Neuronal stem cell (in vitro differentiated cells): Measurements from ENCODE around the gene GZF1.
A peak's percentile ranks its signal among the peaks of the same experiment; 100 is the strongest.

Experiments used
- DNase-seq: peaks from one replicate; pipeline ENCODE4 v3.0.0-alpha.2; 2013; ENCODE audit warnings: low spot score
- H2AFZ ChIP-seq: one replicate; pipeline ENCODE4 v1.6.1; 2013; ENCODE audit warnings: mild to moderate bottlenecking, low read length, inconsistent platforms
- H2AK5ac ChIP-seq: 2 replicates; pipeline ENCODE4 v1.6.1; 2013; ENCODE audit warnings: low read depth, mild to moderate bottlenecking, inconsistent platforms, low read length, moderate library complexity, mixed read lengths
- H2BK120ac ChIP-seq: 2 replicates; pipeline ENCODE4 v1.6.1; 2013; ENCODE audit warnings: low read depth, mild to moderate bottlenecking, inconsistent platforms, low read length, moderate library complexity, mixed read lengths
- H2BK12ac ChIP-seq: one replicate; pipeline ENCODE4 v1.6.1; 2013; ENCODE audit warnings: low read length, inconsistent platforms
- H2BK15ac ChIP-seq: 2 replicates; pipeline ENCODE4 v1.6.1; 2013; ENCODE audit warnings: mild to moderate bottlenecking, low read length, inconsistent platforms, mixed read lengths
- H2BK5ac ChIP-seq: one replicate; pipeline ENCODE4 v1.6.1; 2013; ENCODE audit warnings: inconsistent platforms, mild to moderate bottlenecking, low read length, moderate library complexity
- H3K14ac ChIP-seq: one replicate; pipeline ENCODE4 v1.6.1; 2013; ENCODE audit warnings: low read length, inconsistent platforms
- H3K18ac ChIP-seq: 2 replicates; pipeline ENCODE4 v1.6.1; 2013; ENCODE audit warnings: low read length, inconsistent platforms
- H3K23ac ChIP-seq: 2 replicates; pipeline ENCODE4 v1.6.1; 2013; ENCODE audit warnings: low read depth, mild to moderate bottlenecking, mixed read lengths, low read length, inconsistent platforms; ENCODE audit not compliant: poor library complexity
- H3K27ac ChIP-seq: replicated peaks from 3 replicates; pipeline ENCODE4 v1.5.1; 2013; ENCODE audit warnings: low read length, inconsistent platforms
- H3K27me3 ChIP-seq, 3 experiments: 2 replicates each; pipeline ENCODE4 v1.6.1; 2013; ENCODE audit warnings: low read length in 3 of 3, mild to moderate bottlenecking in 2 of 3, inconsistent platforms in 1 of 3, low read depth in 1 of 3, mixed read lengths in 1 of 3, moderate library complexity in 1 of 3; ENCODE audit not compliant: control insufficient read depth in 3 of 3, insufficient read depth in 3 of 3
- H3K36me3 ChIP-seq, 2 donors: replicated peaks in 1 of 2; 2 replicates each; pipeline ENCODE4 v1.6.1; 2013; ENCODE audit warnings: low read length in 2 of 2; ENCODE audit not compliant: control insufficient read depth in 2 of 2, insufficient read depth in 2 of 2
- H3K4ac ChIP-seq: 2 replicates; pipeline ENCODE4 v1.6.1; 2013; ENCODE audit warnings: inconsistent platforms, mild to moderate bottlenecking, low read length, moderate library complexity
- H3K4me1 ChIP-seq, 2 donors: 1 replicate in 1 of 2; 2 replicates in 1 of 2; pipeline ENCODE4 v1.6.1; 2013; ENCODE audit warnings: low read length in 2 of 2, low read depth in 1 of 2; ENCODE audit not compliant: control insufficient read depth in 2 of 2, insufficient read depth in 1 of 2
- H3K4me2 ChIP-seq: one replicate; pipeline ENCODE4 v1.6.1; 2013; ENCODE audit warnings: mild to moderate bottlenecking, low read length, inconsistent platforms; ENCODE audit not compliant: insufficient read depth, poor library complexity, severe bottlenecking
- H3K4me3 ChIP-seq, 2 donors: 2 replicates each; pipeline ENCODE4 v1.5.1; 2013; ENCODE audit warnings: low read length in 2 of 2, mild to moderate bottlenecking in 2 of 2, inconsistent platforms in 1 of 2, moderate library complexity in 1 of 2
- H3K79me1 ChIP-seq: one replicate; pipeline ENCODE4 v1.6.1; 2013; ENCODE audit warnings: low read depth, mild to moderate bottlenecking, inconsistent platforms, low read length, moderate library complexity
- H3K9ac ChIP-seq: one replicate; pipeline ENCODE4 v1.6.1; 2013; ENCODE audit warnings: mild to moderate bottlenecking, low read depth, low read length, inconsistent platforms; ENCODE audit not compliant: poor library complexity
- H3K9me3 ChIP-seq, 2 donors: replicated peaks in 1 of 2; 2 replicates each; pipeline versions ENCODE3 to v1.6.1; 2013; ENCODE audit warnings: low read length in 2 of 2, mild to moderate bottlenecking in 2 of 2, inconsistent platforms in 1 of 2, low read depth in 1 of 2, mixed read lengths in 1 of 2, moderate library complexity in 1 of 2; ENCODE audit not compliant: control insufficient read depth in 2 of 2, insufficient read depth in 1 of 2
- H4K8ac ChIP-seq: one replicate; pipeline ENCODE4 v1.6.1; 2013; ENCODE audit warnings: low read depth, mild to moderate bottlenecking, inconsistent platforms, low read length, moderate library complexity
- H4K91ac ChIP-seq: one replicate; pipeline ENCODE4 v1.6.1; 2013; ENCODE audit warnings: low read length, low read depth, mild to moderate bottlenecking, inconsistent platforms; ENCODE audit not compliant: poor library complexity
- WGBS, 2 donors: extraction: QIAGEN DNeasy Blood & Tissue Kit; methylation state at CpG; one replicate each; pipeline ENCODE4 v1.1.7; 2013; ENCODE audit warnings: missing lambda C conversion rate in 2 of 2, mixed read lengths in 1 of 2; ENCODE audit not compliant: insufficient read length in 2 of 2, insufficient replicate concordance in 1 of 2; ENCODE audit errors: extremely low coverage in 2 of 2; 5-methylcytosine and 5-hydroxymethylcytosine counted together

The GZF1 gene

DNA sequence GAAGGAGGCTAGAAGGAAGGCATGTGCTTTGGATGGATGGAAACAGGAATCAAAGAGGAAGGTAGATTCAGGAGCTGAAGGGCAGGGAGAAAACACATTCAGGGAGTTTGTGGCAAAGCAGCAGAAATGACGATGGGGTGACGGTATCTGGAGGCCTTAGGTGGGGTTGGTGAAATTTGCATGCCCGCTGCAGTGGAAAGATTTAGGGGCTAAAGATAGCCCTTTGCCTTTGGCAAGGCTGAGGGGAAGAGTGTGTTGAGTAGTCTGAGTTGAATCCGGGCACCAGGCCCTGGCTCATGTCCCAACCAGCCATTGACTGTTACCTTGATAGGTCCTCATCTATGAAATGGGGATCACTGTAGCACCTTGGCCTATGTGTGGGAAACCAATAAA is 1.3 kb downstream of the GZF1 start:
- Histone ChIP-seq H4K8ac (no peak overlapping the region), H2BK15ac (no peak overlapping the region), H3K27me3 (no peaks in the 10 kb centered on the region), H2AFZ (no peak overlapping the region), H2BK5ac (no peak overlapping the region), H3K4ac (no peak overlapping the region), H3K4me3 (peak overlapping the region; percentile 36 to 76), H3K27ac (no peak overlapping the region), H3K79me1 (peaks cover 11% of the 10 kb centered on the region), H3K14ac (no peak overlapping the region), H3K36me3 (peaks cover 14 to 45% of the 10 kb centered on the region in 2 donors), H3K9ac (no peak overlapping the region), H3K18ac (no peak overlapping the region), H3K4me2 (peak overlapping the region; percentile 67), H4K91ac (no peak overlapping the region), H3K23ac (no peak overlapping the region), H2BK12ac (no peak overlapping the region), H3K4me1 (peaks cover 10 to 20% of the 10 kb centered on the region in 2 donors), H2AK5ac (no peak overlapping the region), H2BK120ac (no peak overlapping the region), H3K9me3 (no peaks in the 10 kb centered on the region)
- no peak for DNase-seq
- no CpG with 5 or more reads among the region's 4 CpGs for WGBS, 2 donors

DNA sequence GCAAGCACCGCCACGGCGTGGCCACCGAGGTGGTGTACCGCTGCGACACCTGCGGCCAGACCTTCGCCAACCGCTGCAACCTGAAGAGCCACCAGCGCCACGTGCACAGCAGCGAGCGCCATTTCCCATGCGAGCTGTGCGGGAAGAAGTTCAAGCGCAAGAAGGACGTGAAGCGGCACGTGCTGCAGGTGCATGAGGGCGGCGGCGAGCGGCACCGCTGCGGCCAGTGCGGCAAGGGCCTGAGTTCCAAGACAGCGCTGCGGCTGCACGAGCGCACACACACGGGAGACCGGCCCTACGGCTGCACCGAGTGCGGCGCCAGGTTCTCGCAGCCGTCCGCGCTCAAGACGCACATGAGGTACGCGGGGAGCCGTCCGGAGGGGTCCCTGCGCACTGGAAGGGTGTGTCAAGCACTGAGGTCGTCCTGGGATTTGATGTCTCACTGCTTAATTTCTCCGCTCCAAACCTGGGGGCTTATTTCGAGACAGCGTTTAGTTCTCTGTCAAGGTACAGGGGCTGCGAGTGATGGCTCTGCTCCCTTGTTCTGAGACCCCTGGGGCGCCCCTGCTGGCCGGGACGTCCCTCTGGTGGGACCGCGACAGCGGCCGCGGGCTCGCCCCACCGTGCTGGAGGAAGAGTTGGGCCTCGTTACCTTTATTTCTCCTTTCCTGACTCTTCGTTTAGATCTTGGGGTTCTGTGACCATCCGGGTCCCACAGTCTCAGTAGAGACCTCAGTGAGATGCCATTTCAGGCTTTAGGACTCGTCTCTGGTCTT is 3.6 kb downstream of the GZF1 start:
- Histone ChIP-seq H3K4me3 (no peak overlapping the region), H3K36me3 (peaks cover 28 to 68% of the 10 kb centered on the region in 2 donors)

DNA sequence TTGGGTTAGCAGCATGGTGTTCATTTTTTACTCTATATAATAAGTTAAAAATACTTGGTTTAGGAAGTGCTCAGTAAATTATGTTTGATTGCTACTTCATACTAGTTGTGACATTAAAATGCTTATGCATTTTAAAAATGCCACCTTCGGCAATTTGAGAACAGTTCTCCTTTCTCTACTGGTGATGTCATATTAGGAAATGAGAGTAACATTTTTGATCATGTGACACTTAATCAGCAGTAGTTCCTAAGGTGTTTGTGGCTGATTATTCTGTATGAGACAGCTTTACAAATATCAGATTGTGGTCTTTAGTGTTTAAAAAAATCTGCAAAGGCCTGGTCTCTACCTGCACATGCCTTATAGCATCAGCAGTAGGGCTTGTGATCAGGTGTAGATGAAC is 4.4 kb downstream of the GZF1 start:
- Histone ChIP-seq H3K36me3 (peaks cover 28 to 76% of the 10 kb centered on the region in 2 donors), H3K27me3 (no peaks in the 10 kb centered on the region), H2AK5ac (no peak overlapping the region), H3K14ac (no peak overlapping the region), H3K79me1 (peaks cover 11% of the 10 kb centered on the region), H3K4me3 (no peak overlapping the region), H3K23ac (no peak overlapping the region), H2BK5ac (no peak overlapping the region), H3K27ac (no peak overlapping the region), H2AFZ (no peak overlapping the region), H4K8ac (no peak overlapping the region), H3K18ac (no peak overlapping the region), H3K9ac (no peak overlapping the region), H2BK15ac (no peak overlapping the region), H4K91ac (no peak overlapping the region), H3K4ac (no peak overlapping the region), H3K9me3 (no peaks in the 10 kb centered on the region), H2BK120ac (no peak overlapping the region), H2BK12ac (no peak overlapping the region), H3K4me2 (no peak overlapping the region), H3K4me1 (peaks cover 5 to 6% of the 10 kb centered on the region in 2 donors)
- WGBS, 2 donors = no CpG with 5 or more reads among the region's 1 CpG
- no peak for DNase-seq

More for the DNA sequence above, 3.6 kb downstream of the GZF1 start:
- H2AFZ ChIP-seq = no peak overlapping the region
- H2BK12ac ChIP-seq = no peak overlapping the region
- DNase-seq = no peak
- H2AK5ac ChIP-seq = no peak overlapping the region
- H4K91ac ChIP-seq = no peak overlapping the region
- no peak overlapping the region for H3K9ac ChIP-seq
- H3K4me1 ChIP-seq = peaks cover 8 to 10% of the 10 kb centered on the region in 2 donors
- H3K4ac ChIP-seq = no peak overlapping the region
- no peak overlapping the region for H3K14ac ChIP-seq
- WGBS, 2 donors = no CpG with 5 or more reads among the region's 65 CpGs
- H2BK5ac ChIP-seq = no peak overlapping the region
- H3K79me1 ChIP-seq = peaks cover 11% of the 10 kb centered on the region
- no peaks in the 10 kb centered on the region for H3K9me3 ChIP-seq
- peak overlapping the region; percentile 49 for H3K23ac ChIP-seq
- H3K27me3 ChIP-seq = no peaks in the 10 kb centered on the region
- no peak overlapping the region for H3K4me2 ChIP-seq
- H2BK15ac ChIP-seq = no peak overlapping the region
- H3K27ac ChIP-seq = no peak overlapping the region
- H4K8ac ChIP-seq = no peak overlapping the region
- H2BK120ac ChIP-seq = no peak overlapping the region
- no peak overlapping the region for H3K18ac ChIP-seq

DNA sequence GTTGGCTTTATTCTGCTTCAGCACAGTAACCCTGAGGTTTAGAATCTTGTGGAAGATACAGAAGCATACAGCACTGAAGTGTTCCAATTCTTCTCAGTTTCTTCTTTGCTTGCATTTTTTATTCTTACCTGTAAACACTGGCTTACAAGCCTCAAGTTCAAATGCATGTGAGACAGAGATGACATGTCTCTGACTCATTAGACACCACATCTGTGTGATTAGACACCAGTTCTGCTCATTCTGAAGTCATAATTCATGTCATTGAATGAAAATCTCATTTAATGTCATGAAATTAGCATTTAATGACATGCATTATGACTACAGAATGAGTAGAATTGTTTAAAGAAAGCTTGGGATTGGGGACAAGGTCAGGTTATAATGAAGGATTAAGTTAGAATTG is 5.8 kb downstream of the GZF1 start:
- H3K4me3 ChIP-seq = no peak overlapping the region
- H3K4ac ChIP-seq = no peak overlapping the region
- no peak overlapping the region for H3K23ac ChIP-seq
- no peak overlapping the region for H2BK5ac ChIP-seq
- no peak overlapping the region for H3K27ac ChIP-seq
- no peak overlapping the region for H4K91ac ChIP-seq
- H2BK12ac ChIP-seq = no peak overlapping the region
- no peaks in the 10 kb centered on the region for H3K27me3 ChIP-seq
- peaks cover 5% of the 10 kb centered on the region in 2 donors for H3K4me1 ChIP-seq
- peaks cover 0 to 2% of the 10 kb centered on the region in 2 donors for H3K9me3 ChIP-seq
- no peak overlapping the region for H3K18ac ChIP-seq
- no peak overlapping the region for H3K14ac ChIP-seq
- no peak for DNase-seq
- no peak overlapping the region for H4K8ac ChIP-seq
- peaks cover 32 to 90% of the 10 kb centered on the region in 2 donors for H3K36me3 ChIP-seq
- H2AK5ac ChIP-seq = no peak overlapping the region
- peaks cover 7% of the 10 kb centered on the region for H3K79me1 ChIP-seq
- H3K9ac ChIP-seq = no peak overlapping the region
- H3K4me2 ChIP-seq = no peak overlapping the region
- H2BK120ac ChIP-seq = no peak overlapping the region
- H2BK15ac ChIP-seq = no peak overlapping the region
- H2AFZ ChIP-seq = no peak overlapping the region
